Suprapubic skin (tissue), 3 donors: ENCODE data around the gene ZNF70.

Experiments
- POLR2A ChIP-seq, 2 donors: fragments of 450-650 bp; IDR thresholded peaks; one replicate each; pipeline ENCODE4 v1.6.1; 2017; ENCODE audit warnings: antibody characterized with exemption in 2 of 2, mild to moderate bottlenecking in 2 of 2, moderate library complexity in 2 of 2
- TF ChIP-seq, protein P1 (sequence below), 2 donors: fragments of 200-600 bp in 1 of 2; fragments of 450-650 bp in 1 of 2; sonication (generic) in 1 of 2; IDR thresholded peaks; one replicate each; pipeline ENCODE4 v1.5.1; 2016 to 2019; ENCODE audit warnings: antibody characterized with exemption in 2 of 2, mild to moderate bottlenecking in 1 of 2, moderate library complexity in 1 of 2

DNA sequence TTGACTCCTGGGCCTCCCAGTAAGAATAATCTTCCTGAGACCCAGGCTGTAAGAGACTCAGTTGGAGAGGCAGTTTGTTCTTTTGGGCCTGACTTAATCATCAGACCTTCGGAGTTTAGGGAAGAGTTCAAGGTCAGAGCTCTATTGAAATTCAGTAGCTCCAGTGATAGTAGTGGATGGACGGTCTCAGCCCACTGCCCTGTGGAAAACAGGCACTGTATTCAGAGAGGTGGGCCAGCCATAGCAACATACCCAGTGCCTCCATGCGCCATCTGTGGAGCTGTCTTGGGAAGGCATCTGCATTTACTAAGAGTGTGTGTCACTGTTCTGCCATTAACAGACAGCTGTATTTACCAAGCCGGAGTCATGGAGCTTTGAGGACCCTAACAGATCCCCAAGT is 38.7 kb upstream of the ZNF70 start:
- TF ChIP-seq POLR2A (IDR thresholded peaks at IDR 0.05) = no peak
- TF ChIP-seq, protein P1, sequence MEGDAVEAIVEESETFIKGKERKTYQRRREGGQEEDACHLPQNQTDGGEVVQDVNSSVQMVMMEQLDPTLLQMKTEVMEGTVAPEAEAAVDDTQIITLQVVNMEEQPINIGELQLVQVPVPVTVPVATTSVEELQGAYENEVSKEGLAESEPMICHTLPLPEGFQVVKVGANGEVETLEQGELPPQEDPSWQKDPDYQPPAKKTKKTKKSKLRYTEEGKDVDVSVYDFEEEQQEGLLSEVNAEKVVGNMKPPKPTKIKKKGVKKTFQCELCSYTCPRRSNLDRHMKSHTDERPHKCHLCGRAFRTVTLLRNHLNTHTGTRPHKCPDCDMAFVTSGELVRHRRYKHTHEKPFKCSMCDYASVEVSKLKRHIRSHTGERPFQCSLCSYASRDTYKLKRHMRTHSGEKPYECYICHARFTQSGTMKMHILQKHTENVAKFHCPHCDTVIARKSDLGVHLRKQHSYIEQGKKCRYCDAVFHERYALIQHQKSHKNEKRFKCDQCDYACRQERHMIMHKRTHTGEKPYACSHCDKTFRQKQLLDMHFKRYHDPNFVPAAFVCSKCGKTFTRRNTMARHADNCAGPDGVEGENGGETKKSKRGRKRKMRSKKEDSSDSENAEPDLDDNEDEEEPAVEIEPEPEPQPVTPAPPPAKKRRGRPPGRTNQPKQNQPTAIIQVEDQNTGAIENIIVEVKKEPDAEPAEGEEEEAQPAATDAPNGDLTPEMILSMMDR (IDR thresholded peaks at IDR 0.05) = no peak
